GM18873 (cell line): ENCODE measurements around the gene CTNNA3.
"Not testable (repeated sequence)": the region's sequence is repeated elsewhere in the genome, so short reads cannot be mapped to it uniquely, and the experiment has no call there.

Experiments used
- ATAC-seq: cut with Tn5 transposase; IDR thresholded peaks from one replicate; pipeline ENCODE4 v1.9.1; 2021; ENCODE audit warnings: mild to moderate bottlenecking, moderate library complexity, moderate number of reproducible peaks; ENCODE audit not compliant: unreplicated experiment, low FRiP score

The CTNNA3 gene

DNA sequence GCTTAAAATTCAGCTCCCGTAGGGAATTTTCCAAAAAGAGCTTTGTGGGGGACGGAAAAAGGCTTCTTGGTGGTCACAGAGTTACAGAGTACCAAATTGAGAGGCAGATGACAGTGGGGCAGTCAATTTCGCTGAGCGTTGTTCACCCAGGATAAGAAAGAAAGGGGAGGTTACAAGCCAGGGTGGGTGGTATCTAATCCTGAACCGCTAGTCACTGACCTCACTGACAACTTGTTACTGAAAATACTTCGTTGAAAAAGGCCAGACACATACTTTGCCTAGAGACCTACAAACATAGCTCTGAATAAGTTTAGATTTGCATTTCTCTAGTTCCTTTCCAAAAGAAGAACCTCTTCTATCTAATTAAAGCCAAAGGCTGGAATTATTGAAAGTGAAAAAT is at the start of gene CTNNA3:
TSS of gene CTNNA3 (minus strand) at position 167 of the 400 bp plus-strand sequence.
- ATAC-seq: peak; percentile 69

DNA sequence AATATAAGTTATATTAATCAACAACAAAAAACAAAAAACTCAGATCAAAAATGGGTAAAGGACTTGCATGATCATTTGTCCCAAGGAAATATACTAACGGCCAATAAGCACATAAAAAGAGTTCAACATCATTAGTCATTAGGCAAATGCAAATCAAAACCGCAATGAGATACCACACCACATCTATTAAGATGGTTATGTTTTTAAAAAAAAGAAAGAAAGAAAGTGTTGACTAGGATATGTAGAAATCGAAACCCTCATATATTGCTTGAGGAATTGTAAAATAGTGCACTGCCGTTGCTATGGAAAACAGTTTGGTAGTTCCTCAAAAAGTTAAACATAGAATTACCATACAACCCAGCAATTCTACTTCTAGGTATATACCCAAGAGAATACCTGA is 39.4 kb upstream of the CTNNA3 start:
- no peak for ATAC-seq

DNA sequence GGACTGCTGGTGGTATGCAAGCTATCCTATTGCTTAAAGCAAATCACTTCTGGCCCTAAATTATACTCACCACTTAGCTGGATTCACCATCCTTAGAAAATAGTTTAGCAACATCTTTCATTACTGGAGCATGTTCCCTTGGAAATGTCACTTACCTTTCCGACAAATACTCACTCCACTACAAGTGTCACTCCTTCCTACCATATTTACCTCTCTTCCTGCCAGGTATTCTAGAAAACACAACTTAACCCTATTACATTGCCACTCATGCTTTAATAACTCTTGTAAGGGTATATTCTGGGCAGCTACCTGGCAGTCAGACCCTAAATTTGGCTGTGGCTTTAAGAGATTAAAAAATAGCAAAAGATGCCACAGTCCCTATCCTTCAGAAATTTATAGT is 37.5 kb upstream of the CTNNA3 start:
- ATAC-seq: no peak

DNA sequence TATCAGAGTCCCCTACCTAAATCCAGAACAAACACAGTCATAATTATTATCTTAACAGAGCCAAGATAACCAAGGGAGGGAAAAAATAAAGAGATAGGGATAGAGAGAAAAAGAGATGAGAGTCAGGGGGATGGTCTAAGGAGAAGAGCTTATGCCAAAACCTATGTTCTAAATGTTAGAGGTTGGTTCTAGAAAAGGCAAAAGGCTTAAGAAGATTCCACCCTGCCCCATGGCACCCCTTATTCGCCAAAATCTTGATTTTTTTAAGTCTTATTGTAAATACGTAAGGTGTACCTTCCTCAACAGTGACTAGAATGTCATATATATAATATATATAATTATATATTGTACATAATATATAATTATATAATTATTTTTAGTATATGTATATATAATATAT is 29.6 kb upstream of the CTNNA3 start:
- no peak for ATAC-seq

DNA sequence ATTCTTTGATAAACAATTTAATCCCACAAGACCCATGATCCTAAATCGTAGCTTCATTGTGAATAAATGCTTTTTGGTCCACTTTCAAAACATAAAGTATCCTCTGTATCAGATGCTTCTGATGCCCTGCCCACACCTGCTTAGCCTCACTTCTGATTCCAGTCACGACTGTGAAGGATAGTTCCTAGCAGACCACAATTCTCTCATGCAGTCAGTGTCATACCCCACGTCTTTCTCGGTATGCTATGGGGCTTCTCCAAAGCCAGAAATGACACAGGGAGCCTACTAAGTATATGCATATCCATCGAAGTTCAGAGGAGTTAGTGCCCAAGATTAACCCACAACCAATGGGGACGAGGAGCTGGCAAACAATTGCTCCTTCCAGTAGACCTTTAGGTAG is 27.6 kb upstream of the CTNNA3 start:
- no peak for ATAC-seq

DNA sequence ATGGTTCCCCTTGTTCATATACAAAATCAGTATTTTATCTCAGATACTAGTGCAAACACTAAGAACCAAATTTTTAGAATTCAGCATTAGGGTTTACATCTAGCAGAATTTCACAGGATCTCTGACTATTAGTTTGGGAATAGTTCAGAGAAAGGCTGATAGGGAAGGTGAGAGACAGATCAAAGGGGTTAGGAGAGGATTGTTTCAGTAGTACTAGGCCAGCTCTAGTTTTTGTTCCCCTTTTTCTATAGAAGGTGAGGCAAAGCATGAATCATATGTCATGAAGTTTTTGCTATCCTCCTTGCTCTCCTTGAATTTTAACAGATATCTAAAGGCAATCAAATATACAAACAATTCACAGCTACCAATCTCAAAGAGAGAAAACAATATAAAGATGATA is 26.1 kb upstream of the CTNNA3 start:
- peak; percentile 53 for ATAC-seq

DNA sequence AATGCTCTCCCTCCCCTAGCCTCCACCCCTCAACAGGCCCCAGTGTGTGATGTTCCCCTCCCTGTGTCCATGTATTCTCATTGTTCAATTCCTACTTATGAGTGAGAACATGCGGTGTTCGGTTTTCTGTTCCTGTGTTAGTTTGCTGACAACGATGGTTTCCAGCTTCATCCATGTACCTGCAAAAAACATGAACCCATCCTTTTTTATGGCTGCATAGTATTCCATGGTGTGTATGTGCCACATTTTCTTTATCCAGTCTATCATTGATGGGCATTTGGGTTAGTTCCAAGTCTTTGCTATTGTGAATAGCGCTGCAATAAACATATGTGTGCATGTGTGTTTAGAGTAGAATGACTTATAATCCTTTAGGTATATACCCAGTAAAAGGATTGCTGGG is 20.5 kb upstream of the CTNNA3 start:
- ATAC-seq: not testable (repeated sequence)

DNA sequence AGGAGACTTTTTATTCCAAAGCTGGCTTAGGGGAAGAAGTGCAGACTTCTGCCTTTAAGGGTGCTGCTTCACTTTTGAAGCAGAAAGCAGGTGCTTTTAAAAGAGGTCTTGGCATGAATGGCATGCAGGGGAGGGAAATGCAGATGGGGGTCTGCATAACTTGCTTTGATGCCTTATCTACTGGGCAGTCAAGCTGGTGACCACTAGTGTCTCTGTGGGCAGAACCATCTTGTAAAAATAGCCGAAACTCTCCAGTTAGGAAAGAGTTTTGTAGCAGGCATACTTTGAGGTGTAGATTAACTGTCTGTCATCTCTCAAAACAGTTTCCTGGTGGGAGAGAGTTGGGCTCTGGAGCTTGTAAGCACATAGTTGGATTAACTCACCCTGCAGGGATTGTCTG is 9.9 kb upstream of the CTNNA3 start:
- ATAC-seq: no peak

DNA sequence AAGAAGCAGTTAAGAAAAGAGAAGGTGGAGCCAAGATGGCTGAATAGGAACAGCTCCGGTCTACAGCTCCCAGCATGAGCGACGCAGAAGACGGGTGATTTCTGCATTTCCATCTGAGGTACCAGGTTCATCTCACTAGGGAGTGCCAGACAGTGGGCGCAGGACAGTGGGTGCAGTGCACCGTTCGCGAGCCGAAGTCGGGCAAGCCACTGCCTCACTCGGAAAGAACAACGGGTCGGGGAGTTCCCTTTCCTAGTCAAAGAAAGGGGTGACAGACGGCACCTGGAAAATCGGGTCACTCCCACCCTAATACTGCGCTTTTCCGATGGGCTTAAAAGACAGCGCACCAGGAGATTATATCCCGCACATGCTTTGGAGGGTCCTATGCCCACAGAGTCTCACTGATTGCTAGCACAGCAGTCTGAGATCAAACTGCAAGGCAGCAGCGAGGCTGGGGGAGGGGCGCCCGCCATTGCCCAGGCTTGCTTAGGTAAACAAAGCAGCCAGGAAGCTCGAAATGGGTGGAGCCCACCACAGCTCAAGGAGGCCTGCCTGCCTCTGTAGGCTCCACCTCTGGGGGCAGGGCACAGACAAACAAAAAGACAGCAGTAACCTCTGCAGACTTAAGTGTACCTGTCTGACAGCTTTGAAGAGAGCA is 3.7 kb upstream of the CTNNA3 start:
- not testable (repeated sequence) for ATAC-seq

DNA sequence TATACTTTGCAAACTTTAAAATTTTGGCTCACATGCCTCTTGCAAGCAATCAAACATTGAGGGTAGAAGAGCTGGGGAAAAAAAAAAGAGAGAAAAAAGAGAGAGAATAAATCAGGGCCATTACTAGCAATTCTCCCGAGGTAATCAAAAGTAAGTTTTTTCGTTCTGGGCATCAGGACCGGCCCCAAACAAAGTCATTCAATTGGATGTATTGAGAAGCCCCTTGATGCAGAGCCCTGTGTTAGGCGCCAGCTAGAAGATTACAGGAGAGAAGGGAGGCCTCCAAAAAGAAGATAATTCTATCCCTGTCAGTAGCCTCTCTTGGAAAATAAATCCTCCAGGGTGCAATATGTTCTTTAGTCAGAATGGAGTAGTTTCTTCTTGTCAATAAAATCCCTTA is 2.2 kb upstream of the CTNNA3 start:
- ATAC-seq: no peak

DNA sequence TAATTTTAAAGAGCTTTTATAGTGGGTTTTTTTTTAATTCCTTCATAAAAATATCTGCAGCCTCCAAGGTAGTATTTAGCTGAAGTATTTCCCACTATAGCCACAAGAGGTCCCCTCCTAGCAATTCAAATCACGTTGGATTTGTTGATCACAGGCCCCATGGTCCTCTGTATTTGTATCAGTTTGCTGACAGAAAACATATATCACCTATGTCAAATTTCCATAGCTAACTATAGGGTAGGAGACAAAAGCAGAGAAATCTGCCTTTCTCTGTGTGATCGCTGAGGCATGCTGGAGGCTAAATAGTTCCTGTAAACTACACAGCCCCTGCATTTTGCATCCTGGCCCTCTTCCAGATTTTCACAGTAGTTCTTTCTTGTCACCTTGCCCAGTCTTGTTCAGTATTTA is 1.7 kb upstream of the CTNNA3 start:
- ATAC-seq: no peak

DNA sequence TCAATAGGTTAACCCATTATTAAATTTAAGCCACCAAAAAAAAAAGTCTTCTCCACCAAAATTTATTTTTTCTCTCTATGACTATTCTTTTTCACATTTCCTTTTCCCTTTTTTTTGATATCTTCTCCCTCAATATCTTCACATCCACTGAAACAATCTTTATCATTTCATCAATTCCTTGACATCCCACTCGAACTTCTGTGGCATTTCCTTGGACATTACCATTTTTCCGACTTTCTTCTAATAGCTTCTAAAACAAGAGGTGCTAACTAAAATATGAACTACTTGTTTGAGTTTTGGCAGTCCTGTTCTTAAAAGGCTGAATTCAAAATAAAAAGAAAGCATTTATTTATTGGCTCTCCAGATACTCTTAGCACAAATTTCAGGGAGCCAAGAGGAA is 684 bp upstream of the CTNNA3 start:
- ATAC-seq: no peak

DNA sequence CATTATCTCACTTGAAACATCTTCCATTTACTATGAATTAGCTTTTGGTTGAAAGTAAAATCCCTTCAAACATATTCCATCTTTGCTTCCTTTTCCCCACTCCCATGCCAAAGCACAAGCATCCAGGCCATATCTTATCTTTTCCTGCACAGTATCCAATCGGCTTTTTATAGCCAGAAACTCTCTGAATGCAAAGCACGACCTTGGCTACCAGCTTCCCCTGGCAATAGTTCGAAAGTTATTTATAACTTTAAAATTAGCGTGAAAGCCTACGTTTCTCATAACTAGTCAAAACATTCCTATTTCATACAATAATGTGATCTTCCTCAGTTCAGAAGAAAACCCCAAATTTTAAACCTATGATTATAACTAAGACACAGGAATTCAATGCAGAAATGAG is 440 bp downstream of the CTNNA3 start:
- ATAC-seq: no peak

DNA sequence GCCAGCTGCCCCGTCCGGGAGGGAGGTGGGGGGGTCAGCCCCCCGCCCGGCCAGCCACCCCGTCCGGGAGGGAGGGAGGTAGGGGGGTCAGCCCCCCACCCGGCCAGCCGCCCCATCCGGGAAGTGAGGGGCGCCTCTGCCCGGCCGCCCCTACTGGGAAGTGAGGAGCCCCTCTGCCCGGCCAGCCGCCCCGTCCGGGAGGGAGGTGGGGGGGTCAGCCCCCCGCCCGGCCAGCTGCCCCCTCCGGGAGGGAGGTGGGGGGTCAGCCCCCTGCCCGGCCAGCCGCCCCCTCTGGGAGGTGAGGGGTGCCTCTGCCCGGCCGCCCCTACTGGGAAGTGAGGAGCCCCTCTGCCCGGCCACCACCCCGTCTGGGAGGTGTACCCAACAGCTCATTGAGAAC is 4.1 kb downstream of the CTNNA3 start:
- not testable (repeated sequence) for ATAC-seq

DNA sequence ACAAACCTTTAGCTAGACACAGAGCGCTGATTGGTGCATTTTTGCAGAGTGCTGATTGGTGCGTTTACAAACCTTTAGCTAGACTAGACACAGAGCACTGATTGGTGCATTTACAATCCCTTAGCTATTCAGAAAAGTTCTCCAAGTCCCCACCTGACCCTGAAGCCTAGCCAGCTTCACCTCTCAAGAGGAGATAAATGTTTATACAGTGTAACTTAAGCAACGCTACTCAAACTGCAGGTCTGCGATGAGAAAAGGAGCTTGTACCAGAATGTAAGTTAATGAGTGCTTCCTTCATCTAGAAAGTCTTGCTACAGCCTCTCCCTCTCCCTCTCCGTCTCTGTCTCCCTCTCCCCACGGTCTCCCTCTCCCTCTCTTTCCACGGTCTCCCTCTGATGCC is 5.5 kb downstream of the CTNNA3 start:
- not testable (repeated sequence) for ATAC-seq

DNA sequence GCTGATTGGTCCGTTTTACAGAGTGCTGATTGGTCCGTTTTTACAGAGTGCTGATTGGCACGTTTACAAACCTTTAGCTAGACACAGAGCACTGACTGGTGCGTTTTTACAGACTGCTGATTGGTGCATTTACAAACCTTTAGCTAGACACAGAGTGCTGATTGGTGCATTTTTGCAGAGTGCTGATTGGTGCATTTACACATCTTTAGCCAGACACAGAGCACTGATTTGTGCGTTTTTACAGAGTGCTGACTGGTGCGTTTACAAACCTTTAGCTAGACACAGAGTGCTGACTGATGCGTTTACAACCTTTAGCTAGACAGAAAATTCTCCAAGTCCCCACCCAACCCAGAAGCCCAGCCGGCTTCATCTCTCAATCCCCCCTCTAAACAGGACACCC is 11.9 kb downstream of the CTNNA3 start:
- not testable (repeated sequence) for ATAC-seq

DNA sequence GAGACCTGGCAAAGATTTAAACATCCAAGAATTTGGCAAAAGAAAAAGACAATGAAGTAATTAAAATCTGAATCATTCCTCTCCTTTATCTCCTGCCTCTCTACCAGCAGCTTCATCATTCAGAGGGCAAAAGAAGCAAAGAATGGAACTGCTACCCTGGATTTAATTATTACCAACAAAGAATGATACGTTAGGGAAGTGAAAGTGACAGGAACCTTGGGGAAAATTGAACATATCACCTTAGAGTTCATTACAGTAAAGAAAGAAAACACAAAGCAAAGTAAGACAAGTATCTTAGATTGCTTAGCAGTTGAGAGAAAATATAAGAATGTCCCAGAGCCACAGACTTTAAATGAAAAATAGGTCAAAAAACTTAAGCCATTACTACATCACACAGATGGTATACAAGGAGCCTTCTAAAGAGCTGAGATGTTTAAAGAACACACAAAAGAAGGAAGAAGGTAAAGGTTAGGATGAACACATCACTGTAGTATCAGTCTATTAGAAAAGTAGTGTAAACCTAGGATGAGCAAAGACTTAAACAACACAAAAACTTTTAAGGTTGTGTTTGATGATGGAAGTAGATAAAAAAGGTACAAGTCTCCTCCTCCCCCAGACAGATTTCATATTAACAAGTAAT is 17.5 kb downstream of the CTNNA3 start:
- ATAC-seq: no peak

DNA sequence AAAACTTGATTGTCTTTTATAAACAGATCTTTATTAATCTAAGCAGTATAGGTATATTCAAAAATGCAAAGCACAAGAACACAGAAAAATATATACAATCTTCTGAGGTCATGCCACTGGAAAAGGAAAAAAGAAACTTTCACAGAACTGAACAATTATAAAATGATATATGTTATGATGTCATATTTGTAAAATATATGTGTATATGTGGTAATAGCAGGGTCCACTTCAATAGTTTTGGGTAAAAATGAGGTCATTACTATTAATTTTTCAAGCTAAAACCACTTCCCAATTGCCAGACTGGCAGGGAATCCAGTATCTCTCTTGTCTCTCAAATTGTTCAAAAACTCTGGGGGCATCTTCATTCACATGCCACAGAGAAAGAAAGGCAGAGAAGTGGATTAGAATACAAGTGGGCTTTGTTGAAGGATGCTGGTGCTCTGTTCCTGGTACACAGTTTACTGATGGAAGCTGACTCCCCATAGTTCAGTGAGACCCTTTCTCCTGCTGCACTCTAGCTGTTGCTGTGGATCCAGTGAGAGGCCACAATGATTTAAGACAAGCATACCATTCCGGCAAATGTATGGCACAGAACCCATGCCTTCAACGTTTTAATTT is 19.7 kb downstream of the CTNNA3 start:
- ATAC-seq: no peak

DNA sequence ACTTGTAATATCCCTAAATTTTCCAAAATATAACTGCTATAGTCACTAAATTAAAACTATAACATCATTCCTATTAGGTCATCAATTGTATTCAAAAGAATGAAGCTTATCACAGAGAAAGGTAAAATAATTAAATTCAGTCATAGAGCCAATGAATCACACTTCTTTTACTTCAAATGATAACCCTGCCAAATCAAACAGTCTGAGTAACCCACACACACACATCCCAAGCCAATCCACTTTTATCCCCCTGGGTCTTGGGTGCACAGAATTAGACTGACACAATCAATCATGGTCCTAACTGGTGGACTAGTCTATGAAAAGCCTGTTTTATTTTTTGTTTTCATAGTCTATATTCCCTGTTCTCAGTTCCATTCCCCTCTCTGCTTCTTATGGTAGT is 25.6 kb downstream of the CTNNA3 start:
- no peak for ATAC-seq

DNA sequence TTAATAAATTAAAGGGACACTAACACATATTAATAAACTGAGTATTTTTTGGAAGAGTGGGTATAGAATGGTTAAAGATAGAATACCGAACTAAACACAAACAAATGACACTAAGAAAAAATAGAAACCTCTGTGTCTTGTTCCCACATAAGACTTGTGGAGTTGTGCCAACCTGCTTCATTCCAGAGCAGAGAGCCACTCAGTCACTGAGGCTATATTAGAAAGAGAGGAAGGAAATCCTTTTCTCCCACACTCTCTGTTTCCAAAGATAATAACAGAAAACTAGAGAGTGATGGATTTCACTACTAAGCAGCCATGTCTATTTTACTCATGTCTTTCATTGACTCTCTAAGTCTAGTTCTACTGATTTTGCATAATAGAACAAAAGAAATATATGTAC is 26.0 kb downstream of the CTNNA3 start:
- no peak for ATAC-seq

DNA sequence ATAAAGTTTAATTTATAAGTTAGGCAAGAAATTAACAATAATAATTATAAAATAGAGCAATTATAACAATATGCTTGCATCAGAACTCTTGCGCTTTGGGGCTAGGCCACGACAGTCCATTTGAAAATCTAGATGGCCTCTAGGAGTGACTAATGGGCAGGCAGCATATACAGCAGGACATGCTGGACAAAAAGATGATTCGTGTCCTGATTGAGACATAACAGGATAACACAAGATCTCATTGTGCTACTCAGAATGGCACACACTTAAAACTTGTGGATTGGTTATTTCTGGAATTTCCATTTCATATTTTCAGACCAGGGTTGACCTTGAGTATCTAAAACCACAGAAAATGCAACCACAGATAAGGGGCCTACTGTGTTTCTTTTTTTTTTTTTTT is 27.5 kb downstream of the CTNNA3 start:
- ATAC-seq: no peak

DNA sequence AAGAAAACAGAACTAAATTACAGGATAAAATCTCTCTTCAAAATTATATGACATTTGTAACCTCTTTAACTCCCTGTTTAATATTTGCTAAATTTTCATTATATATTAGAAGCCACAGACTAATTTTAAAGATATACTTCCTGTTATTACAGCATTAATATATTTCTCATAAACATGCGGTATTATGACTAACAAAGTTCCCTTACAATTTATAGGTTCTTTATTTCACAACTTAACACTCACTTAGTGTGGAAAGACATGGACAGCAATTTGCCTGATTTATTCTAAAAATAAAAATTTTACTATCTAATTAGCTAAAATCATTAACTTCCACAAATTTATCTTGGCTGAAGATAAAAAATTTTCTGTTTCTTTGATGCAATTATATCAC is 29.0 kb downstream of the CTNNA3 start:
- no peak for ATAC-seq
